OCI-LY1 (cell line): ENCODE results near the gene TBC1D5.

Experiments
- CTCF ChIP-seq: fragments of 200-600 bp; sonication (generic), shearing (Covaris generic); IDR thresholded peaks from 2 replicates; pipeline ENCODE4 v1.5.1; 2017; ENCODE audit warnings: mild to moderate bottlenecking, antibody characterized with exemption, low read length, moderate library complexity, mixed read lengths
- EZH2 ChIP-seq: fragments of 200-600 bp; sonication (generic), shearing (Covaris generic); IDR thresholded peaks from 2 replicates; pipeline ENCODE4 v1.8.0; 2017; ENCODE audit warnings: borderline replicate concordance, mixed run types, mild to moderate bottlenecking, antibody characterized with exemption, low read length, moderate library complexity, mixed read lengths

- TF ChIP-seq CTCF: no peak
- no peak for TF ChIP-seq EZH2
These were observed 54.9 kb downstream of the TBC1D5 start for GRCh38 chr3:17687566-17687965.
